Ramos (cell line): ENCODE data around the gene LRG1.

Experiments used
- in situ Hi-C: fragments of 300-500 bp; cut with MboI; formaldehyde crosslinking; loops from one replicate; pipeline ENCODE4 v1.14.3; 2022; ENCODE audit warnings: low sequenced_read_pairs; ENCODE audit not compliant: unreplicated experiment

Gene LRG1

DNA sequence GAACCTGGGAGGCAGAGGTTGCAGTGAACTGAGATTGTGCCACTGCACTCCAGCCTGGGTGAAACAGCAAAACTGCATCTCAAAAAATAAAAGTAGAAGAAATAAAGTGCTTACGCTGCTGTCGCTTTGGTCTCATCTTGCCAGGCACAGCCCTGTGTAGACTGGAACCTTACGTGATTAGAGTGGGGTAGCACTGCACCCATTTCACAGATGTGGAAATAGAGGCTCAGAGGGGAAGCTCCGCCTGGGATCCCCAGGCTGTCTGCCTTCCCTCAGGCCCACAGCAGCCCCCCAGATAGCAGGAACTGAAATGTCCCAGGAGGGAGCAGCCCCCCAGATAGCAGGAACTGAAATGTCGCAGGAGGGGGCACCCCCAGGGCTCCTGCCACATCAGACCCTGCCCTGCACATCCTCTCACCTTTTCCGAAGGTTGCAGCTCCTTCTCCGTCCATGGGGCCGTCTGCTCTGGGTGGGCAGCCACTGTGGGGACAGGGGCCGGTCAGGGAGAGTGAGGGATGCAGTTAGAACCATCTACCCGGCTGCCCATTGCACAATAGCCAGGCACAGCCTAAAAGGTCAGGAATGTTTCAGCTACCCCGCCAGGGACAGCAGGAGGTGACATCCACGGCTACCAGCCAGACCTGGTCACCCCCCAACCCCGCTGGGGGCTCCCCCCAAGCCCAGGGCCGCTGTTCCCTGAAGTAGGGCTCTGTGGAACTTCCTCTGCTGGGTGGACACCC is 23.5 kb downstream of the LRG1 start:
- in situ Hi-C loops: no loop called here

DNA sequence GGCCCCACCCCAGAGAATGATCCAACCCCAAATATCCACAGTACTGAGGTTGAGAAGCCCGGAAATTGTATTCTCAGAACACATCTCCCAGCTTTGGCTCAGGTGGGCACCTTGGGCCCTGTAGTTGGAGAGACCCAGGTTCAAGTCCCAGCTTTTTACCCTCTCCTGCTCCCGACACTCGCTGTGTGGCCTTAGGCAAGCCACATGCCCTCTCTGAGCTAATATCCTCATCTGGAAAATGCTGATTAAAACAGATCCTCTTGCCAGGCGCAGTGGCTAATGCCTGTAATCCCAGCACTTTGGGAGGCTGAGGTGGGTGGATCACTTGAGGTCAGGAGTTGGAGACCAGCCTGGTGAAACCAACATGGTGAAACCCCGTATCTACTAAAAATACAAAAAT is 24.1 kb downstream of the LRG1 start:
- in situ Hi-C loops: no loop called here

DNA sequence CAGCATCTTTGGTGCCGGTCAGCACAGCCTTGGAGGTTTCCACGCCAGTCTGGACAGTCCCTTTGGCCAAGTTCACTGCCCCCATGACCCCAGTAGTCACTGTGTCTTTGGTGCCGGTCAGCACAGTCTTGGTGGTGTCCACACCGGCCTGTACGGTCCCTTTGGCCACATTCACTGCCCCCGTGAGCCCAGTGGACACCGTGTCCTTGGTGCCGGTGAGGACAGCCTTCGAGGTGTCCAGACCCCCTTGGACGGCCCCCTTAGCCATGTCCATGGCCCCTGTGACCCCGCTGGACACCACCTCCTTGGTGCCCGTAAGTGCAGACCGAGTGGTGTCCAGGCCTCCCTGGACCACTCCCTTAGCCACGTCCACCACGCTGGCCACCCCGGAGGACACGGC is 26.6 kb downstream of the LRG1 start:
- in situ Hi-C loops: no loop called here

DNA sequence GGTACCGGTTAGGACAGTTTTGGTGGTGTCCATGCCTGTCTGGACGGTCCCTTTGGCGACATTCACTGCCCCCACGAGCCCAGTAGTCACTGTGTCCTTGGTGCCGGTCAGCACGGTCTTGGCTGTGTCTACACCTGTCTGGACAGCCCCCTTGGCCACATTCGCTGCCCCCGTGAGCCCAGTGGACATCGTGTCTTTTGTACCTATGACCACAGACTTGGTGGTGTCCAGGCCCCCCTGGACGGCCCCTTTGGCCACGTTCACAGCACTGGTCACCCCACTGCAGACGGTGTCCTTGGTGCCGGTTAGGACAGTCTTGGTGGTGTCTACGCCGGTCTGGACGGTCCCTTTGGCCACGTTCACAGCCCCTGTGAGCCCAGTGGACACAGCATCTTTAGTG is 27.8 kb downstream of the LRG1 start:
- in situ Hi-C loops: no loop called here

DNA sequence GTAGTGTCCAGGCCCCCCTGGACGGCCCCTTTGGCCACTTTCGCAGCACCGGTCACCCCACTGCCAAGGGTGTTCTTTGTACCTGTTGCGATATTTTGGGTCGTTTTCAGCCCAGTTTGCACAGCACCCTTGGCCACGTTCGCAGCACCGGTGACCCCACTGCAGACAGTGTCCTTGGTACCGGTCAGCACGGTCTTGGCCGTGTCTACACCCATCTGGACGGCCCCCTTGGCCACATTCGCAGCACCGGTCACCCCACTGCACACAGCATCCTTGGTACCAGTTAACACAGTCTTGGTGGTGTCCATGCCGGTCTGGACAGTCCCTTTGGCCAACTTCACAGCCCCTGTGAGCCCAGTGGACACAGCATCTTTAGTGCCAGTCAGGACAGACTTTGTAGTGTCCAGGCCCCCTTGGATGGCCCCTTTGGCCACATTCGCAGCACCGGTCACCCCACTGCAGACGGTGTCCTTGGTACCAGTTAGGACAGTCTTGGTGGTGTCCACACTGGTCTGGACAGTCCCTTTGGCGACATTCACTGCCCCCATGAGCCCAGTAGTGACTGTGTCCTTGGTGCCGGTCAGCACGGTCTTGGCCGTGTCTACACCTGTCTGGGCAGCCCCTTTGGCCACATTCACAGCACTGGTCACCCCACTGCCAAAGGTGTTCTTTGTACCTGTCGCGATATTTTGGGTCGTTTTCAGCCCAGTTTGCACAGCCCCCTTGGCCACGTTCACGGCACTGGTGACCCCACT is 28.4 kb downstream of the LRG1 start:
- in situ Hi-C loops: no loop called here

DNA sequence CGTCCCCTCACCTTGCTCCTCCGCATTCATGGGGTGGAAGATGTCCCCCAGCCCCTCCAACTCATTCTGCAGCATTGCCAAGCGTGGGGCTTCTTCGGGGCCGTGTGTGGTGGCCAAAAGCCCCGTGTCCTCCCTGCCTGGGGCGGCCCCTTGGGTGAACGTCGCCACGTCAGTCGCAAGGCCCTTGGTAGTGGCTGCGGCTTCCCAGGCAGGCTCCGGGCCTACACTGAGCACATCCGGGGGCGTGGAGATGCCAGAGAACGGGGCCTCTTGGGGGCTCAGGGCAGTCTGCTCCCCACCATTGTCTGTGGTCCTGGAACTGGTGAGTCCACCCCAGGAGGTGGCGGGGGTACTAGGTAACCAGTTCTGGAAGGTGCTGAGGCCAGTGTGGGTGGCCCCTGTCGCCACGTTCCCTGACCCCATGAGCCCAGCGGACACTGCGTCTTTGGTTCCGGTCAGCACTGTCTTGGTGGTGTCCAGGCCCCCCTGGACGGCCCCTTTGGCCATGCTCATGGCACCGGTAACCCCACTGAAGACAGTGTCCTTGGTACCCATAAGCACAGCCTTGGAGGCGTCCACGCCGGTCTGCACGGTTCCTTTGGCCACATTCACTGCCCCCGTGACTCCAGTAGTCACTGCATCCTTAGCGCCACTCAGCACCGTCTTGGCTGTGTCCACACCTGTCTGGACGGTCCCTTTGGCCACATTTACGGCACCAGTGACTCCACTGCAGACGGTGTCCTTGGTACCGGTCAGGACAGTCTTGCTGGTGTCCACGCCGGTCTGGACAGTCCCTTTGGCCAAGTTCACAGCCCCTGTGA is 29.2 kb downstream of the LRG1 start:
- in situ Hi-C loops: no loop called here

DNA sequence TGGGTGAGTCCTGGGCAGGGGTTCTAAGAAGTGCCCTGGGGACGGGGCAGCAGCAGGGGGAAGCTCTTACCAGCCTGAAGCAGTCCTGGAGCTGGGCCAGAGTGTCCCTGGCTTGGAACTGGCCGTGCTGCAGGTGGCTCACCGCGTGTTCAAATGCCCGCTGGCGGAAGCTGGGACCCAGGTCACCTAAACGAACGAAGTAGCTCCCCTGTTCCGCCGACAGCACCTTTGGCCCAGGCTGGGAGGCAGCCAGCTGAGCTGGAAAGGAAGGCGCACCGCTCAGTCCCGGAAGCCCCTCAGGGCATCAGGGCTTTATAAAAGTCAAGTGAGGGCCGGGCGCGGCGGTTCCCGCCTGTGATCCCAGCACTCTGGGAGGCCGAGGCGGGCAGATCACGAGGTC is 31.1 kb downstream of the LRG1 start:
- in situ Hi-C loops: no loop called here

DNA sequence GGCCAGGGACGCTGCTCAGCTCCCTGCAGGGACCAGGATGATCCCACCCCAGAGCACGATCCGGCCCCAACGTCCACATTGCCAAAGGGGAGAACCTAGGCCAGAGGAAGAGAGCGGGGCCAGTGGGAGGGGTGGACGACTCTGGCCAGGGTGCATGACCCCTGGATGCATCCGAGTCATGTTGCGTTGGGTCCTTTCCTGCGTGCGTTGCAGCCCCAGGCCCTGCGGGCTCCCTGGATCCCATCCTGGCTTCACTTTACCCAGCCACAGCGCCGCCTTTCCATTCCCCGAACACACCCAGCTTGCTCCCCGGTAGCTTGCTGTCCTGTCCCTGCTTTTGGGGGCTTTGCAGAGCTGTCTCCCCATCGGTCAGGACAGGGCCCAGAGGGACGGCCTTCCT is 32.0 kb downstream of the LRG1 start:
- in situ Hi-C loops: no loop called here

DNA sequence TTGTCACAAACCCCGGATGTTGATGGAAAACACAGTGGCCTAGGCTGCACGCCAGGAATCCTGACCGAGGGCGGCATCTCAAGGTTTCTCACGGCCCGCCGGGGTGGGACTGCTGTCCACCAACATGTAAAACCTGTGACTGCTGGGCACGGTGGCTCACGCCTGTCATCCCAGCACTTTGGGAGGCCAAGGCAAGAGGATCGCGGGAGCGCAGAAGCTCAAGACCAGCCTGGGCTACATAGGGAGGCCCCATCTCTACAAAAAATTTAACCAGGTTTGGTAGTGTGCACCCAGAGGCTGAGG is 32.7 kb downstream of the LRG1 start:
- in situ Hi-C loops: no loop called here

DNA sequence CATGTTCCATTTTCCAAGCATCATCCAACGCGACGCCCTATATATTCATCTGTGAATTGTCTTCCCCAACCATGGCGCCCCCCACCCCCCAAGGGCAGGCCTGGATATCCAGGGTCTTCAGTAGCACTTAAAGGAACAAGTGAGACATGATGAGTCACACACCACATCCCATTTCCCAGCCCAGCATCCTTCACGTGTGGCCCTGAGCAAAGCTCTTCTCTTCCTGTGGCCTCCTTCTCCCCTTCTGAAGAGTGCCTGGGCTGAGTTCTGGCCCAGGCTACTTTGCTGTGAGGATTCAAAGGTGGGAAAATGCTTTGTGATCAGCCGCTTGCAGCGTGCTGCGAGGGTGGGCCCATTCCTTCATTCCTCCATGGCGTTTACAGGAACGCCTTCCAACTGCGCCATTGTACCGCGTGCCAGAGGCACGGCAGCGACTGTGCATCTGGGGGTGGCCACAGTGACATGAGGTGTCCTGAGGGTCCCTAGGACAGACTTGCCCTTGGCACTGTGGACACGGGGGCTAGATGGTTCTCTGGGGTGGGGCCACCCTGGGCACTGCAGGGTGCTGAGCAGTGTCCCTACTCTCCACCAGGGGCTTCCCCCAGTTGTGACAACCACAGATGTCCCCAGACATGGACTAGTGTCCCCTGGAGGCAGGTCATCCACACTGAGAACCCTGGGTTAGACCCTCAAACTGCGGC is 33.2 kb downstream of the LRG1 start:
- in situ Hi-C loops: no loop called here

DNA sequence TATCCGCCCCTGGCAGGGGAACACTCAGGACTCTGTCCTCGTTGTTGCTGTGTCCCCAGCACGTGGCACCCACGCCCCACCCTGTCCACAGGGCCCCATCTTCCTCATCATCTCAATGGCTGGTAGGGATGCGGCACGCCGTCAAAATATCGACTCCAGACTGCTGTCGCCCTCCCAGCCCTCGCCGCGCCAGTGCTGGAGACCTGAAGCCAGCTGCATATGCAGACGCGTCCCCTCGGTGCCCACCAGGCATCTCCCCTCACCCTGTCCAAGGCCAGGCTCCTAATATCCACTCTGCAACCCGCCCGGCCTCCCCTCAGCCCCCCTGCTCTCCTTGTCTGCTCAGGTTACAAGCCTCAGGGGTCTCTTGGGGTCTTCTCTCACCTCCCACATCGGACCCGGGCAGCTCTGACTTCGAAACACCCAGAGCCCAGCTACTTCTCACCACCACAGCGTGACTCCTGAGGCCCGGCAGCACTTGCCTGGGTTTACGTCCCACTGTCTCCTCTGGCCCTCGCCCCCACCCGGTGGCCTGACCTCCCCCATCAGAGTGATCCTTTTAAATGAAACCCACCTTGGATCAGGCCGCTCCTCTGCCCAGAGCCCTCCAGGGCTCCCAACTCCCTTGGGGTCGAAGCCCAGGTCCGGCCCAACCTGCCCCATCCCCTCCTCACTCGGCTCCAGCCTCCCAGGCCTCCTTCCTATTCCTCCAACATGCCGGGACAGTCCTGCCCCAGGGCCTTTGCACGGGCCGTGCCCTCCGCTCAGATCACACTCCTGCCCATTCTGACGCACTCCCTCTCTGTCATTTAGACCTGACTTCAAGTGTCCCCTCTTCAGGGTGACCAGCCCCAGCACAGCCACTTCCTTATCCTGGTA is 34.0 kb downstream of the LRG1 start:
- in situ Hi-C loops: no loop called here

DNA sequence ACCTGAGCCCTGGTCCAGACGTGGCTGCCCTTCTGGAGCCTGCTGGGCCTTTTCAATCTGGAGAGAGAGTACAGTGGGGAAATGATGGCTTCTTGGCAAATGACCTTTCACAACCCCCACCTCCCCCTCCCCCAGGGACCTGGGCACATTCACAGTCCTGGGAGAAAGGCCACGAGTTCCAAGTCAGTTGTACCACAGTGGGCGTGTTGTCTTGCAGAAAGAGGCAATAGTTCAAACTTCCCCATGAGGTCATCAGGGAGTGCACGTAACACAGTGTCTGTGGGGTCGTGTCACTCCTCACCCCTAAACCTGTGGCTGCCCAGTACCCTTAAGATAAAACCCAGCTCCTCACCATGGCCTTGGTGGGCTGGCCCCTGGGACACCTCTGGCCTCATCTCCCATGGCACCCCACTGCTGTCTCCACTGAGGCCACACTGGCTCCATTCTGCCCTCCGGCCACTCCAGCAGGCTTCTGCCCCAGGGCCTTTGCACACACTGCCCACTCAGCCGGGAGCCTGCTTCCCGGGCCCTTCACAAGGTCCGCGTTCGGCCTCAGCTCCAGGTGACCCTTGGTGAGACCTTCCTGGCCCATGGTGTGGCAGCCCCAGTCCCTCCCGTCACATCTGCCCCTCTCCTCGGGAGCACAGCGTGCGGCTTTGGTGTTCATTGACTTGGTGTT is 34.8 kb downstream of the LRG1 start:
- in situ Hi-C loops: no loop called here

DNA sequence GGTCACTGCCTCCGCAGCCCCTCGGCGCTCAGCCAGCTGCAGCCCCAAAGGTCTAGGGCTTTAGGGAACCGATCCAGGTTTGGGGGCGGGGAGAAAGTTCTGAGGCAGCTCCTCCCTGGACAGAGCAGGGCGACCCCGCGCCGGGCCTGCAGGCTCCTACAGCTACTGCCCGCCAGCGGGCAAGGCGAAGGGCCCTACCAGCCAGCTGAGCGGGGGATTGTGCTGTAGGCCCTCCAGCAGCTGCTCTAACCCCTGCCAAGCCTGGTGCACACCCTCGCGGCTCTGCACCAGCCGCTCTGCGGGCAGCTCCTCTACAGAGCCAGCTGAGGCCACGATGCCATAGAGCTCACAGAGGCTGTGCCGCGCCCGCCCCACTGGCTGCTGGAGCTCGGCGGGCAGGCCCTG is 35.5 kb downstream of the LRG1 start:
- in situ Hi-C loops: no loop called here

DNA sequence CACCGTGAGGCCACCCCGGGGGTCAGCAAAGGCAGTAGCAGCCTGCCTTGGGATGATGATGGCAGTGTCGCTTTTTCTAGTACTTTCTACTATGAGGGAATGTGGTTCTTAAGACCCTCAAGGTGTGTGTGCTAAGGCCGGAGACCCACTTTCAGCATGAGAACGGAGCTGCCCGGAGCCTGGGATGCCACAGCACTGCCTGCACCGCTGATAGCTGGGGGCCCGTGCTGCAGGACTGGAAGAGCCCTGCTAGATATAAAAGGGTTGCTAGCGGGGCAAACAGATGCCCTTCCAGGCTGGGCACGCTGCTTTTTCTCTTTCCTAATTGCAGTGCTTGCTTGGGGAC is 36.0 kb downstream of the LRG1 start:
- in situ Hi-C loops: no loop called here

DNA sequence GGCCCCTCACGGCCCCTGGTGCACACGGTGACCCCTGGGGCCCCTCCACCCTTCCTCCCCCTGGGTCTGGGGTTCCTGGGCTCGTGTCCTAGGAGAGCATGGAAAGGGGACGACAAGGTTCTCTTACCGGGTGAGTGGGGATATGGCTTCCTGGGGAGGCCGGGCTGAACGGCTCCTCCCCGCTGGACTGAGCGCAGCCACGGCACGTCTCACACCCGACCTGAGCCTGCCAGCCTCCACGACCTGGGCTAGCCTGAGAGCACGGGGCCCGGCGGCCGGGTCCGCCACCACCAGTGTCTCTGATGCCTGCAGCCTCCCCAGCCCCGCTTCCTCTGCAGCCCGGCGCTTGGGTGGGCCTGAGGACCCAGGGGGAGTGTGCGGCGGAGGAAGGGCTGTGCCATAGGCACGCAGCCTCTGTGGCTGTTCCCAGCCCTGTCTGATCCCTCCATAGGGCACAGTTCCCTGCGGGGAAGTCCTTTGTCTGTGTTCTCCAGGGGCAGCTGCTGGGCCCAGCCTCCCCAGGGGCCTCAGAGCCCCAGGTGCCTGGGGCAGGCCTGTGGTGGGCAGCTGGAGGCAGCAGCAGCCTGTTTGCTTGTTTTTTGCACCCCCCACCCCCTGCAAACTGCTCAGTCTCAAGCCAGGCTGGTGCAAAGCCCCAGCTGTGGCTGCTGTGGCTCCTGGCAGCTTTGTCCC is 36.6 kb downstream of the LRG1 start:
- in situ Hi-C loops: no loop called here

DNA sequence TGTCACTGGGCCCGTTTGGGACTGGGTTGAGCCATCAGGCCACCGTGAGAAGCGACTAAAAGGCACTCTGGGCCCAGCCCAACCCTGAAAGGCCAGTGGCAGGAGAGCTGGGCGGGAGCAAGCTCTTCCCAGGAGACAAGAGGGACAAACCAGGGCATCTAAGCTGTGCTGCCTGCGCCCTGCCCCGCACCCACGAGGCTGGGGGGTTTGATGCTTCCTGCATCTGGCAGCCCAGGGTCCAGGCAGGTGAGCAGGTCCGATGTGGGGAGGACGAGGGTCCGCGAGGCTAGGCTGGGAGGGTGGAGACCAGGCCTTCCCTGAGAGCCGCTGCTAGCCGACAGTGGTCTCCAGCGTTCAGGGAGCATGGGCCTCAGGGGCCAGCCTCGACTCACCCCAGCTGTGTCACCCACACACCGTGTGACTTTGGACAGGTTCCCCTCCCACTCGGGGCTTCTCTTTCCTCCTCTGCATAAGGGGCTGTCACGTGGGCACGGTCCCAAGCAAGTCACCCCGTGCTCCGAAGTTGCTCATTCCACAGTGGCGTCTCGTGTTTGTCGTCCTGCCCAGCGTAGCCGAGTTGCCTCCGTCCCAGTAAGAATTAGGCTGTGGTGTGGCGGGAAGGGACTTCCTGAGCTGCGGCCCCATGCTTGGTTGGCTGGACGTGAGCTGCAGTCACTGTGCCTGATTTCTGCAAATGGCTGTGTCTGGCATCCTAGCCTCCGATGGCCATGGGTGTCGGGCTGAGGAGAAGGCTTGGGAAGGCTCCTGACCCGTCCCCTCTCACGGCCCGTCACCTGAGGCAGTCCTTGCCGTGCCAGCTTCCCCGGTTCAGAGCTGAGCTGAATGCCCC is 37.3 kb downstream of the LRG1 start:
- in situ Hi-C loops: no loop called here

DNA sequence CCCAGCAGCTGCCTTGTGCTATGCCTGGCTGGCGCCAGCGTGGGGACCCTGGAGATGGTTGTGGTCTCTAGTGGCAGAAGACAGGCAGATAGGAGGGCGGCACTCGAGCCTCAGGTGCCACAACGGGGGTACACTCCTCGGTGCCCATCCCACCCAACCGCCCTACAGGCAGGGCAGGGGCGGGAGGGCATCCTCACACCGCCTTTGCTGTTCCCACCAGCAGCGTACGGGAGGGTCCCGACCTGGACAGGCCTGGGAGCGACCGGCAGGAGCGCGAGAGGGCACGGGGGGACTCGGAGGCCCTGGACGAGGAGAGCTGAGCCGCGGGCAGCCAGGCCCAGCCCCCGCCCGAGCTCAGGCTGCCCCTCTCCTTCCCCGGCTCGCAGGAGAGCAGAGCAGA is 38.1 kb downstream of the LRG1 start:
- in situ Hi-C loops: no loop called here
